ENCODE results near the gene PLCXD3. TPM values are rescaled to one million over a fixed set of nuclear protein-coding genes. Genes with fewer than 3 reads are reported as not detected.

The PLCXD3 gene
- total and polyA plus RNA-seq, 2 of the 8 experiments (the other 6 are each of a cell fraction or from before 2014, with no cell fraction given) = 0.03 to 0.07 TPM

GRCh38 chr5:41482715-41483114 lies 27.7 kb downstream of the PLCXD3 start:
- CTCF ChIA-PET (ENCODE audit: partially characterized antibody) = no interaction called here
- Histone ChIP-seq H3K23ac (ENCODE audit: insufficient read length) (no peak overlapping the region), H2AFZ (ENCODE audit: low read length) (no peak overlapping the region), H2BK12ac (ENCODE audit: low read depth, low read length) (no peak overlapping the region), H2BK5ac (ENCODE audit: low read depth, low read length) (no peak overlapping the region), H3K9me3 (ENCODE audit: insufficient read depth in 2 of 2, low read depth in 1 of 2, low read length in 1 of 2) (no peaks in the 10 kb centered on the region), H3K23me2 (ENCODE audit: low read depth, low read length) (no peaks in the 10 kb centered on the region; the same call in 1 of the 2 replicates), H3K56ac (replicated peaks; ENCODE audit: insufficient read length, low read depth, low read length) (no peak overlapping the region), H4K8ac (ENCODE audit: extremely low read depth, insufficient read depth, low read length) (no peak overlapping the region), H4K5ac (ENCODE audit: insufficient read length, low read depth, low read length) (no peak overlapping the region), H3K4me3 (ENCODE audit: extremely low read depth in 1 of 4, insufficient read depth in 2 of 4, low read depth in 3 of 4, low read length in 4 of 4) (no peak overlapping the region), H3K4me1 (replicated peaks in 1 of 4; ENCODE audit: control insufficient read depth in 3 of 4, insufficient read depth in 4 of 4, low read length in 3 of 4) (no peaks in the 10 kb centered on the region), H3K27me3 (replicated peaks in 1 of 4; ENCODE audit: control insufficient read depth in 3 of 4, extremely low read depth in 1 of 4, insufficient read depth in 3 of 4, low read length in 3 of 4) (no peaks in the 10 kb centered on the region), H2BK120ac (replicated peaks; ENCODE audit: low read depth, low read length) (no peak overlapping the region), H3K4ac (replicated peaks; ENCODE audit: insufficient read length, low read depth, low read length) (no peak overlapping the region), H2BK15ac (ENCODE audit: low read length) (no peak overlapping the region), H3K79me1 (ENCODE audit: low read depth, low read length) (no peaks in the 10 kb centered on the region), H2AK5ac (ENCODE audit: low read depth, low read length) (no peak overlapping the region), H3K79me2 (ENCODE audit: control insufficient read depth in 1 of 2, insufficient read depth in 2 of 2, low read length in 2 of 2) (no peaks in the 10 kb centered on the region), H3K9ac (replicated peaks in 1 of 4; ENCODE audit: extremely low read depth in 1 of 4, low read depth in 3 of 4, low read length in 3 of 4) (no peak overlapping the region), H4K20me1 (replicated peaks in 1 of 2; ENCODE audit: control insufficient read depth in 1 of 2, insufficient read depth in 2 of 2, low read length in 2 of 2) (no peaks in the 10 kb centered on the region), H4K91ac (replicated peaks; ENCODE audit: insufficient read length, low read length) (no peak overlapping the region), H3K14ac (ENCODE audit: insufficient read length) (no peak overlapping the region), H3K27ac (ENCODE audit: low read depth, low read length) (no peak overlapping the region), H3K36me3 (ENCODE audit: control insufficient read depth in 2 of 4, insufficient read depth in 4 of 4, low read length in 3 of 4) (no peaks in the 10 kb centered on the region), H3K4me2 (ENCODE audit: insufficient read depth in 1 of 2, low read depth in 2 of 2, low read length in 2 of 2) (no peak overlapping the region), H2BK20ac (ENCODE audit: low read length) (no peak overlapping the region), H3K18ac (ENCODE audit: extremely low read depth, low read length) (no peak overlapping the region)
- POLR2A ChIA-PET (ENCODE audit: partially characterized antibody) = no interaction called here
- DNase-seq (ENCODE audit: low read depth in 1 of 2, low spot score in 2 of 2) = no peak
- WGBS, 2 experiments (ENCODE audit: extremely low coverage in 1 of 2, insufficient coverage in 1 of 2, insufficient read length in 1 of 2, insufficient replicate concordance in 2 of 2, low coverage in 1 of 2, low lambda C conversion rate in 2 of 2, missing lambda C conversion rate in 1 of 2) = 98% methylated on average over 2 of the region's 2 CpGs; no CpG with 5 or more reads in 1 of the 2 experiments
- no peak for FAIRE-seq
- TF ChIP-seq CEBPB (IDR thresholded peaks at IDR 0.05; ENCODE audit: low read depth, low read length) (no peak), CBX5 (IDR thresholded peaks at IDR 0.05; ENCODE audit: low read depth, low read length) (no peak), EP300 (IDR thresholded peaks at IDR 0.05; ENCODE audit: borderline replicate concordance in 1 of 2, low read depth in 2 of 2, low read length in 2 of 2) (no peak), CTBP2 (IDR thresholded peaks at IDR 0.05; ENCODE audit: borderline replicate concordance, insufficient read depth, insufficient read length, low read length) (no peak), POU5F1 (IDR thresholded peaks at IDR 0.05; ENCODE audit: low read depth, low read length) (no peak), RNF2 (IDR thresholded peaks at IDR 0.05; ENCODE audit: borderline replicate concordance, low read depth, low read length, missing control alignments, poor library complexity, severe bottlenecking) (no peak), POLR2A (IDR thresholded peaks at IDR 0.05; ENCODE audit: control extremely low read depth in 1 of 2, low read depth in 2 of 2, low read length in 2 of 2) (no peak), BCL11A (IDR thresholded peaks at IDR 0.05; ENCODE audit: low read depth in 2 of 2, low read length in 2 of 2) (no peak), SP1 (IDR thresholded peaks at IDR 0.05; ENCODE audit: low read depth, low read length) (no peak), ASH2L (IDR thresholded peaks at IDR 0.05; ENCODE audit: low read length) (no peak), RAD21 (IDR thresholded peaks at IDR 0.05 in 1 of 2, conservative IDR thresholded peaks at IDR 0.05 in 1 of 2; ENCODE audit: low read depth in 2 of 2, low read length in 2 of 2) (no peak), YY1 (IDR thresholded peaks at IDR 0.05; ENCODE audit: low read depth, low read length) (no peak), SP2 (IDR thresholded peaks at IDR 0.05; ENCODE audit: low read length) (no peak)
- TF ChIP-seq, protein P1, sequence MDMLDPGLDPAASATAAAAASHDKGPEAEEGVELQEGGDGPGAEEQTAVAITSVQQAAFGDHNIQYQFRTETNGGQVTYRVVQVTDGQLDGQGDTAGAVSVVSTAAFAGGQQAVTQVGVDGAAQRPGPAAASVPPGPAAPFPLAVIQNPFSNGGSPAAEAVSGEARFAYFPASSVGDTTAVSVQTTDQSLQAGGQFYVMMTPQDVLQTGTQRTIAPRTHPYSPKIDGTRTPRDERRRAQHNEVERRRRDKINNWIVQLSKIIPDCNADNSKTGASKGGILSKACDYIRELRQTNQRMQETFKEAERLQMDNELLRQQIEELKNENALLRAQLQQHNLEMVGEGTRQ (IDR thresholded peaks at IDR 0.05; ENCODE audit: low read length) = no peak
